Stimulated activated CD8-positive, alpha-beta memory T cell treated with anti-CD3 and anti-CD28 coated beads, Interleukin-7, amount 100 ng/mL, for 24 hours (primary cell): Measurements from ENCODE around the gene ATP5PD.

Source experiments
- DNase-seq: peaks from one replicate; pipeline ENCODE4 v3.0.0-alpha.2; 2020; ENCODE audit warnings: low read depth

The ATP5PD gene

DNA sequence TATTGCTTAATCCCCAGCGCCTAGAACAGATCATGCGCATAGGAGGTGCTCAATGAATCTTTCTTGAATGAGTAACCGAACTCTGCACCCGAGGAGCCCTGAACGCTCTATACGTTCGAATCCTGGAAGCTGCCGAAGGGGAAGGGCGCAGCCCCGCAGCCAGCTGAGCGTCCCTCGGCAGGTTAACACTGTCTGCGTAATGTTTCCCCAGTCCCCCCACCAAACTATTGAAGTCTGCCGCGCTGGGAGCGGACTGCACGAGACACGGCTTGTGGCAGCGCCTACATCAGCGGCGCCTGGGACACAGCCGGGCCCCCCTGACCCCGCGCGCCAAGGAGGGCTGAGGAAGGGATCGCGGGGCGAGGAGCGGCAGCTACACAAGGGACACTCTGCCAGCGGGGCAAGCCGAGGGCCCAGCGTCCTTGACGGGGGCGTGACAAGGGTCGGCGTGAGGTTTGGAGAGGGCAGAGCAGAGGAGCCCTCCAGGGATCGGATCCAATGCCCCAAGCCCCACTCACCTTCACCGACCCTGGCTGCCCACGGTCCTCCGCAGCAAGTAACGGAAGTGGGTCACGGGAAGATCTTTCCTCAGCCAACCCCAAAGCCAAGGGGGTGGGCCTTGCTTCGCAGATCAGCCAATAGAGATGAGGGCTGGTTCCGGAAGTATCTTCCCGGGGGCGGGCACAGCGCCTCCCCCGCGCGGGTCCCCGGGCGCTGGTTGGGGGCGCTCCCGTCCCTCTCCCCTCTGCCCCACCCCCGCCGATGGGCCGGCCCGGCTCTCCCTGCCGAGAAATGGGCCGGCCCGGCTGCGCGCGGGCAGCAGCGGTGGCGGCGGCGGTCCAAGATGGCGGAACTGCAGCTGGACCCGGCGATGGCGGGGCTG, at the start of gene ATP5PD, which contains the start of gene KCTD2:
Gene ATP5PD (minus strand): TSS at position 563 of the 883 bp plus-strand sequence. CDS start 4,319 bp downstream, outside the sequence.
Gene KCTD2 (plus strand): TSS at position 819 of the 883 bp plus-strand sequence. CDS start 26 bp downstream, at position 845.
- peak; percentile 89 for DNase-seq

DNA sequence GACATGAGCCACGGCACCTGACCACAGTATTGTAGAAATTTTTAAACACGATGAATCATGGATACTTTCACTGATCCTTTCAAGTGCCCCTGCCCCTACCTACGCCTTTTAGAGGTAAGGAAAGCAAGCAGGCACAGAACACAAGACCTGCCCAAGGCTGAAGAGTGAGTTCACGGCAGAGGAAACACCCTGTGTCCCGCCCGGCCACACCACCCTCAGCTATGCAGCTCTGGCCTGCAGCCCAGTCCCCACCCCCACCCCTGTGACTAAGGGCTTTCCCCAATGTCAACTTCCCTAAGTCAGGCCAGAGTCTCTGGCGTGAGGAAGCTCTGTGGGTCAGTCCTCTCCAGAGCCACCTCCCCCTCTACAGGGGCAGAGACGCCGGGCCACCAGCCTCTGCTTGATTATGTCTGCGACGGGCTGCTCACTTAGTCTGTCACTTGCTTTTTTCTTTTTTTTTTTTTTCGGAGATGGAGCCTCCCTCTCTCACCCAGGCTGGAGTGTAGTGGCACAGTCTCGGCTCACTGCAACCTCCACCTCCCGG, 49.4 kb upstream of the ATP5PD start:
- no peak for DNase-seq

DNA sequence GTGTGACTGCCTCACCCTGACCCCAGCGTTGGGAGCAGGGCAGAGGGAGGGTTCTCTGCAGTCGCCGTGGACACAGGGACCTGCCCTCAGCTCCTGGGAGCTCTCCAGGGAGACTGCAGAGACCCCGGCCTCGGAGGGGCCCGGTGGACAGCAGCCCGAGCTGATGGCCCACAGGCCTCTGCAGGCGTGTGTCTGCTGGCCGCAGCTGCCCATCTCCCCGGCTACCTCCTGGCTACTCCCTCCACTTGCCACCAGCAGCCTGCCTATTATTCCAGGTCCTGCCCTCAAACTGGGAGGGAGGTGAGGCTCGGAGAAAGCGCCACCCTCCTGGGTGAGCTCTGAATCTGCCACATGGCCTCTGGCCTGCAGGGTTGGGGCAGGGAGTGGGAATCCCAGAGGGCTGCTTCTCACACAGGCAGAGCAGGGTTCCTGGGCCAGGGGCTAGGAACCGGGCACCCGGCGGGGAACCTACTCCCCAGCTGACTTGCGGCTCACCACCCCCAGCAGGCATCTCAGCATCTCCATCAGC, 48.2 kb upstream of the ATP5PD start:
- no peak for DNase-seq

DNA sequence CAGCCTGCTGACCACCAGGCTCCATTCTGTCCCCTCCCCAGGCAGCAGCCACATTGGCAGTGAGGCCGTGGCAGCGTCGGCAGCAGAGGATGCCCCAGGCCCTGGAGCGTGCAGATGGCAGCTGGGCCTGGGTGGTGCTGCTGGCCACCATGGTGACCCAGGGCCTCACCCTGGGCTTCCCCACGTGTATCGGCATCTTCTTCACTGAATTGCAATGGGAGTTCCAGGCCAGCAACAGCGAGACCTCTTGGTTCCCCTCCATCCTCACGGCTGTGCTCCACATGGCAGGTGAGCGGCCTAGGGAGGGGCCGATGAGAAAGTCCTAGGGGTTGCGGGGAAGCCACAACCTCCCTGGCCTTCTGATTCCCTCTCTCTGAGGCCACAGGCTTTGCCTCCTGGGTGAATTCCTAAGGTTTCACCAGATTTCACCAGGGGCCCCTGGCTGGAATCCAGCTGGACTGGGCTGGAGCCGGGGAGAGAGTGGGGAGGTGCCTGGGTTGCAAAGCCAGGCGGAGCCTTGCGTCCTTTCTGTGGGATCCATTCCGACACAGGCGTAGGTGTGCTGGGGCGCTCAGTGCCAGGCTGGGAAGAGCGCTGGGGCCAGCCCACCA, 46.9 kb upstream of the ATP5PD start:
- DNase-seq, result no peak

DNA sequence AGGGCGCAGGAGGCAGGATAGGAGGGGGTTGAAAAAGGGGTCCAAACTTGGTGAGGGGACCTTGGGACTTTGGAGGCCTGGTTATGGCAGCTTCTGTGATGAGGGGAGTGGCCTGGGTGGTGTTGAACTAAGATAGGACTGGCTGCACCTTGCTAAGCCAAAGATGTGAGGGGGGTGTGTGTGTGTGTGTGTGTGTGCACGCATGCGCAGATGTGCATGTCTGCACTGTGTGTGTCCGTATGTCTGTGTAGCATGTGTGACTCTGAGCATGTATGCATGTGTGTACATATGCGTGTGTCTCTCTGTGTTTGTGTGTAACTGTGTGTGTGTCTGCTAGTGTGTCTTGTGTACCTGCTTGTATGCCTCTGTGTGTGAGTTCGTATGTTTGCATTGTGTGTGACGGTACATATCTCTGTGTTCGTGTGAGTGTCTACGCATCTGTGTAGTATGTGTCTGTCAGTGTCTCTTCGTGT, 45.1 kb upstream of the ATP5PD start:
- no peak for DNase-seq

DNA sequence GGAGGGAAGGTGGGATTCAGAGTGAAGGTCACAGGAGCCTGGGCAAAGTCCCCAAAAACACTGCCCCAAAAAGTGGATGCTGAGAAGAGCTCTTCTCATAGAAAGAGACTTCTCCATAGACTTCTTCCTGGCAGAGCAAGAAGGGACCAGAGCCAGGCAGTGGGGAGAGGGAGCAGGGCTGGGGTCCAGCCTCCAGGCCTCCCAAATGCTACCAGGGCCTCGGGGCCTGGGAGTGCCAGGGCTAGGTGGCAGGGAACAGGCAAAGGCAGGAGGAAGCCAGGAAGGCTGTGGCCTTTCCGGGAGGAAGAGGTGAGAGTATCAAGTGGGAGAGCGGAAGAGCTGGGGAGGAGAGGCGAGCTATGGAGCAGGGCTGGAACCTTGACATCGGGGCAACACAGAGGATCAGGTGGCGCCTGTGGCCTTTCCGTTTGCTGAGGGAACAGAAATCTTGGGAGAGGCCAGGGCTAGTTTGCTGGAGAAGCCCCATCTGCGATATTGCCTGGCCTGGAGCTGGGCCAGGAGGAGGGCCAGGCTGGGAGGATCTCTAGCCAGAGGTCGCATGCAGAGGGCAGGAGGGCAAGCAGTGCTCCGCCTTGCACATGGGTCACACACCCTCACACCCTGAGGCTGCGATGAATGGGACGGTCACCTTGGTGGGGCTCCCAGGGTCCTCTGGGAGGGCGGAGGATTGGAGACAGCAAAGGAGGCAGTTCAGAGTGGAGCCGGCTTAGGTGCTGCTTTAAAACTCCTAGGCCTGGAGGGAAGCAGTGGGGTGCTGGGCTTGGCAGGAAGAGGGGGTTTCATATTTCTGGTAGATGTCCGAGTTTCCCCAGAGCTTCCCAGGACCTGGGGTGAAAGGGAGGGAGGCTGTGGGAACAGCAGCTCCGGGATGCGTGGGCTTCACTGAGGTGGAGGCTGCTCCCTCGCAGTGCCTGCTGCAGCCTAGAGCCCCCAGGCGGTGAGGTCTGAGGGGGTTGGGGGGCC, 44.4 kb upstream of the ATP5PD start:
- DNase-seq, result no peak

DNA sequence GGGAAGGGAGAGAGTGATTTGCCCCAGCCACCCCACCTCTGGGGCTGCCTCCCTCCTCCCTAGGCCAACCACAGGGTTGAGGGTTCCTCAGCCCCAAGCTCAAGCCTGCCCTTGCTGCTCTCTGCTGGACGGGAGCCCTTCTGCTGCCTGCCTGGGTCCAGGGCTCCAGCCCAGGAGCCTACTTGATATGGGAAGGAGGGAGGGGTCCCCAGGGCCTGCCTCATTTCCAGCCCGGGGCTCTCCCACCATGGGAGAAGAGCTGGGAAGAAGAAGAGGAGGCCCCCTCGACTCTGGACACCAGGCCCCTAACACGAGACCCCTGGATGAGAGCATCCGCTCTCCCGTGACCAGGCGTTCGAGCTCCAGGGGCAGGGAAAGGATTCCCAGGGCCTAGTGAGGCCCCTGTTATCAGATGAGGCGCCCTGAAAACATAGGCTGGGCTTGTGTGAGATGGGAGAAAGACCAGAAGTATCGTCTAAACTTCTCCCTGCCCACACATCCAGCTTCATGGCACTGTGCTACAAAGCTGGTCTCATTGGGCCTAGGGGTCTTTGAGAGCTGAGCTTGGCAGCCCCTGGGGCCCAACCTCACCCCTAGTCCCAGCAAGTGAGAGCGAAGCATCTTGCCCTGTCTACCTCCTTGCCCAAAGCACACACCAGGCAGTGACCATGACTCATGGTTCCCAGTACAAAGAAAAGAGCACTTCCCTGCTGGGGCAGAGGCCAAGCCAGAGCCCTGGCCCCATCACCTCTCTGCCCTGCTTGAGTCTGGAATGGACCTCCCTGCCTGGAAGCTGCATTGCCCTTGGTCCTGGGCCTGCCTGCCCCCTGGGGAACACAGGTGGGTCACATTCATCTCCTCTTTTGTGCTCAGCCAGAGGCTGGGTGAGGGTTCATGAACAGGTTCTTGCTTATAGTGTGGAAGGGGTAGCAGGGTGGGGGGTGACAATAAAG, 42.0 kb upstream of the ATP5PD start:
- DNase-seq, result no peak

DNA sequence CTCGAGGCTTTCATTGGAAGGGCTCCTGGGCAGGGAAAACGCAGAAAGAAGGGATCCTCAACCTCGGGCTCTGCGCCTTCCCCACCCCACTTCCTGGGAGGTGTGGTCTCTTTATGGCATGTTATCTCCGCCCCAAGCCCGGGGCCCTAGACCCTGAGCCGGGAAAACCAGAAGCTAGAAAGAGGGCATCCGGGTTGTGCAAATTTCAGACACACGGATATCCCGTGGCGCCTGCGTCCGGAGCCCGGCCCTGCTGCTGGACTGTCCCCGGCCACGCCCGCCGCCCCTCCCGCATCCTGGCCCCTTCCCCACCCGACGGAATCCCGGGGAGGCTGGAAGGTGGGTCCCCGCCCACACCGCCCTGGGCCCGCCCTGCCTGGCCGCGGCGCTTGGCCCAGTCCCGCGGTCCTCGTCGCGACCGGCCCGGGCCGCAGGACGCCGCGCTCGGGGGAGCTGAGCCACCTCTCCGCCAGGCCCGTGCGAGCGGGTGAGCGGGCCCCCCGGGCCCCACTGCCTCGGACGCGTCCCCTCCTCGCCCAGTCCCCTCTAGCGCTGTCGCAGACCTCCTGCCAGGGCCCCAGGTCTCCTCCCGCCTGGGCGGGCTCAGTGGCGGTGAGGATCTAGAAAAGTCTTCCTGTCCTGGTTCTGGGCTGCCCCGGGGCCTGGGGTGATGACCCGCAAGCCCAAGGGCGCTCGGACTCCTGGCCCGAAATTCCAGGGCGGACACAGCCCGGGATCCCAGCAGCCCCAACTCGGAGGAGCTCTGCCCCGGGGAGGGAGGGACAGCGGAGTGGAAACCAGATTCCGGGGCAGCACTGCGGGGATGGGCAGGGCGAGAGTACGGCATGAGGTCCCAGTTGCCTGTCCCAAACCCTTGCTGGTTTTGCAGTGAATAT, 41.0 kb upstream of the ATP5PD start, which contains the start of gene SLC16A5:
Gene SLC16A5 (plus strand): TSS at position 397 of the 896 bp plus-strand sequence. CDS start 5,683 bp downstream, outside the sequence.
- DNase-seq, result no peak

DNA sequence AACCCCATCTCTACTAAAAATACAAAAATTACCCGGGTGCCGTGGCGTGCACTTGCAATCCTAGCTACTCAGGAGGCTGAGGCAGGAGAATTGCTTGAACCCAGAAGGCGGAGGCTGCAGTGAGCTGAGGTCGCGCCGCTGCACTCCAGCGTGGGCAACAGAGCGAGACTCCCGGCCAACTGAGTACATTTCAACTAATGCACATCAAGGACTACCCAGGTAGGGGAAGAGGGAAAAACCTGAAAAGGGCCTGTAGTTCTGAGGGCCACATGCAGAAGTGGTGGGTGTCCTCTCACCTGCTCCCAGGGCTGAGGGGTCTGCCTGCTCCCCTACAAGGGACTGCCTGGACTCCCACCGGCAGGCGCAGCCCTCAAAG, 40.4 kb upstream of the ATP5PD start:
- DNase-seq, result no peak

DNA sequence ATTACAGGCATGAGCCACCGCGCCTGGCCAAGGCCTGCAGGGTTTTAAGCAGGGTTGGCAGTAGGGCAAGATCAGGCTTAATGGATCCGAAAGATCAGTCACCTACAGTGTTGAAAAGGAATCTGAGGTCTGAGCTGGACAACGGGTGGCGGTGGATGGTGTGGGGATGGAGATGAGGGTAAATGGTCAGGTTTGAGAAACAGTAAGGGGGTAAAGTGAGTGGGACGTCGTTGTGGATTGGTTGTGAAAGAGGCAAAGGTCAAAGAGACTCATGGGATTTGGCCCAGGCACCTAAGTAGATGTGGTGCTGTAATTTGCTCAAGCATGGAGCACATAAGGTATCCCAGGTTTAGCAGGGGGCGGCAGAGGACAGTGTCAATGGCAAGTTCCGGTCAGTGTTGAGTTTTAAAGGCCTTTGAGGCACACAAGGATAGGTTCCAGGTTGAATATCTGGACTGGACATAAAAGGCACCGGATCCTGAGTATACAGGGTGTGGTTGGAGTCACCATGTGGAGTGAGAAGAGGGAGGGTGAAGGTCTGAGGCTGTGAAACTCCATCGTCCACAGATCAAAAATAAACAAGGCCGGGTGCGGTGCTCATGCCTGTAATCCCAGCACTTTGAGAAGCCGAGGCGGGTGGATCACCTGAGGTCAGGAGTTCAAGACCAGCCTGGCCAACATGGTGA, 39.9 kb upstream of the ATP5PD start:
- DNase-seq, result no peak

DNA sequence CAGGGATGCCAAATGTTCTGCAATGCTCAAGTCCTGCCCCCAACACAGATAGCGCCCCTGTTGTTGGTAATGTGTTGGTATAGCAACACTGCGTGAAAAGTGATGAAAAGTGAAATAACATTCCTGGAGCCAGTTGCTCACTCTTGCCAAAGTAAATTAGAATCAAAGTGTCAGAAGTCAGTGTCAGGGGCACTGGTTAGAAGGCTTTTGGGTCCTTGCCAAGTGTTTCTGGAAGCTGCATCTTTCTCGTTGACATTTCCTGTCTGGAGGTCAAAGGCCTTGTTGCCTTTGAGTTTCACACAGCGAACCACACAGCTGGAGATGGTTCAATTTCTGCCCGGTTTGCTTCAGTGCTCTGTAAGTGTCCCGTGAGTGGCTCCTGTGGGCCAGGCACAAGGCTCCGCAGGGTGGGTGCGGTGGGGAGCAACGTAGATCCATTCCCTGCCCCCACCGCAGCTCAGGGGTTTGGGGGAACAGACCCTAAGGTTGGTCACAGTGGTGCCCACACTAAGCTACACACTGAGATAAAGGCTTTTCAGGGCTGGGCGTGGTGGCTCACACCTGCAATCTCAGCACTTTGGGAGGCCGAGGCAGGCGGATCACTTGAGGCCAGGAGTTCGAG, 37.4 kb upstream of the ATP5PD start:
- no peak for DNase-seq

DNA sequence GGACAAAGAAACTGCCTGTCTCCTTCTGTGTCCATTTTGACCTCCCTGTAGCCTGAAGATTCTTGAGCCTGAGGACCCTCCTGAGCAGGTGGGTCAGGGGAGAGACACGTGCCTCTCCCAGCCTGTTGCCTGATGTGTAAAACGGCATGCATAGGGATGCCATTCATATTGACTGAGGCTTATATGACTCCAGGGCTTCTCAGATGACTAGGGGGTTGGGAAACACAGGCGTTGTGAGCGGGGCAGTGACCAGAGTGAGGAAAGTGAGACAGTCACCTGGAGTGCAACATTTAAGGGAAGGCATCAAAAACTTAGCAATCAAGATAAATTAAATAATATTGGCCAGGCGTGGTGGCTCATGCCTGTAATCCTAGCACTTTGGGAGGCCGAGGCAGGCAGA, 35.9 kb upstream of the ATP5PD start:
- DNase-seq, result no peak

DNA sequence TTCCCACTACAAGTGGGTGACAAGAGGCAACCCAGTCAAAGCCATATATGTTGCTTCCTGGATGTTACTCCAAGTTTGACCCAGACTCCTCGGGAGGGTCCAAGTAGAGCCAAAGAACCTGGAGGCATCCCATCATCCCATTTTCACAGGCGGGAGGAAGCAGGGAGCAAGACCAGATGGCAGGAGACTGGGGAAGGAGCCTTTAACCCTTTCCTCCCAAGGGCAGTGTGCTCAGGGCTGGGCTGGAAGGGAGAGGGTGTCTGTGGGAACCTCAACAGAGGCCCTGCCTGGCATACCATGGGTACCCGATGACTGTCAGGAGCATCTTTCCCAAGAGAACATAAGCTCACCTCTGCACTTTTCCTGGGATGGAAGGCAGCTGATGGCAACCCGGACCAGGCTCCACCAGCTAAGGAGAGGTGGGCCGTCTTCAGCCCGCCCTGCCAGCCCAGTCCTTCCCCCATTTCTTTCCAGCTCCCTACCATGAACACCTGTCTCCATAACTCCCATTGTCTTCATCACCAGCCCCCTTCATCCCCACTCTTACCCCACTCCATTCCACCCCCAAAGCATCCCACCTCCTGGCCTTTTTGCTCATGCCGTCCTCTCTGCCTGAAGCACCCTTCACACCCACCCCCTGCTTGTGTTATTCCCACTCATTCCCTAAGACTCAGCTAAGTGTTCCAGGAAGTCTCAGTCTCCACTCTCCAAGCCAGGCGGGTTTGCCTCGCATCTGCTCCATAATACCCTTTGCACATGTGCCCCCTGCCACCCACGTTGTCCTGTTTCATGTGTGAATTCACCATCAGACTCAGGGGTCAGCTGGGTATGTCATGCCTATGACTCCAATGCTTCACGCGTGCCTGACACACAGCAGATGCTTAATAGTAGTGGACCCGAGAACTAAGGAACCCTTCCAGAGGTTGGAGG, 35.1 kb upstream of the ATP5PD start:
- no peak for DNase-seq

DNA sequence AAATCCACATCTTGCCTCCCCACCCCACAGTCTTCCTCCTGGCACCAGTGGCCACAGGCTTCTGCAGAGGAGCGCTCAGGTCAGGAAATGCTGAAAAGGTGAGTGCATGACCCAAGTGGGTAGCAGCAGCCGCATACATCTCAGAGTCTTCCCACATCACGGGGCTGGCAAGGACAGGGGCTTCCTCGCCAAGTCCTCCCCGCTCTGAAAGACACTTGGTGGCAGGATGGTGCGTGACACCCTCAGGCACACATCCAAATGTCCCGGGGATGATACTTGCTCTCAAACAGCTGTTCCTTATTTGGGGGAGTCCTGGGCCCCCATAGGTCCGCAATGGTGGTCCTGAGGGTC, 32.2 kb upstream of the ATP5PD start:
- no peak for DNase-seq

DNA sequence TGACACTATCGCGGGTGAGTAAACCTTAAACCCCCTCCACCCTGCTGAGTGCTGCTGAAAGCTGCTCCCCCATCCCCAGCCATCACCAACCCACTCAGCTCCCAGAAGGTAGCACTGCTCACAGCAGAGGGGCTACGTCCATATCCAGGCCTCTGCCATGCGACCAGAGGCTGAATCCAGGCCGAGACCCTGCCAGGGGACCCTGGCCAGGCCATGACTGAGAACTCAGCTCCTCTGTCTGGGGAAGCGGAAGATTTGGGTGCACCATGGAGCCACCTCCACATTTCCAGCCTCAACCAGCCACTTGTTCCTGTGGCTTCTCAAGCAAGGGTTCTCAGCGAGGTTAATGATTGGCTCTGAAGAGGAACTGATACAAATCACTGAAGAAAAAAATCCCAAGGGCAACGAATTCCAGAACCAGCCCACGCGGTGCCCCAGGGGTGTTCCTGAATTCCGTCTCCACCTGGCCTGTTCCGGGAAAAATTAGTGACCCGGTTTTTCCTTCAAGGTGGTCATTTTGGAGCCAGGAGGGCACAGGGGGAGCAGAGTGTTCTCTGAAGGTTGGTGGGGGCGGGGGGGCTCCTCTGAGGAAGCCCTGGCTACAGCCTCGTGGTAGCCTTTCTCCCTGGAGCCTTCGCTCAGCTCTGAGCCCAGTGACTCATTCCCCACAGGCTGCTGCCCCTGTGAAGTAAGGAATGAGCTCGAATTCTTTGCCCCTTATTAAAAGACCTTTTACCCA, 31.7 kb upstream of the ATP5PD start:
- no peak for DNase-seq
